ENCODE measurements around the gene NPC2.

The NPC2 gene

DNA sequence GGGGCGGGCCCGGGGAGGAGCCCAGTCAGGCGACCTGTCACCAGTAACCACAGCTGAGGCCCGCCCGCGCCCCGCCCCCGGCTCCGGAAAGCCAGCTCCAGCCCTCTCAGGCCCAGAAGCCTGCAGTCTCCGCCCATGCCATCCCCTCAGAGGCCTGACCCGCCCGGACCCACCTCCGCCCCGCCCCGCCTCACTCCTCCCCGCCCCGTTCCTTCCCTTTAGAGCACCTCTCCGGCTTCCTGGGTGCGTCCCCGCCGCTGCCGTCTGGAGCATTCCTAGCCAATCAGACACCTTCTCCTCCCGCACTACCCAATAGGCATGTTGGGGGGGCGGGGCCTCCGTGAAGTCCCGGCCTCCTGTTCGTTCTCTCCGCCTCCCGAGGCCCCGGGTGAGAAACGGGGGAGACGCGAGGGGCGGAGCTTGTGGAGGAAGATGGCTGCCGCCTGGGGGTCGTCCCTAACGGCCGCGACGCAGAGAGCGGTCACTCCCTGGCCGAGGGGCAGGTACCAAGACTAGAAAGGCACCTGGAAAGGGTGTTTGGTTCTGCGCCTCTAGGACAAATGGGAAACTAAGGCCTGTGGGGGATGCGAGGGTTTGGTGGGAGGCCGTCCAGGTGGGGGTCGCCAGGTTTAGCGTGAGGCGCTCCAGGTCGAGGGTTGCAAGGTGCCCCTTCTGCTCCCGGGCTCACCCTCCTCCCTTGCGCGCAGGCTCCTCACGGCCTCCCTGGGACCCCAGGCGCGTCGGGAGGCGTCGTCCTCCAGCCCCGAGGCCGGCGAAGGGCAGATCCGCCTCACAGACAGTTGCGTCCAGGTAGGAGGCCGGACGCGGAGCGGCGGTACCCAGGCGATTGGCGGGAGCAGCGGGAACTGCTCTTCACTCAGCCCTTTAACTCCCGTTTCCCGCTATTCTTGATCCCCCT is 497 bp upstream of the NPC2 start, which contains the start of gene ISCA2:
ISCA2 (plus strand) TSS at position 423 of the 919 bp plus-strand sequence; CDS start at position 433, 10 bp downstream.
- H3K36me3 ChIP-seq (ENCODE audit: control insufficient read depth in 5 of 5, insufficient read depth in 5 of 5, low read length in 5 of 5): peaks cover 0 to 5% (median 0%) of the 10 kb centered on the region in 5 donors
- no peaks in the 10 kb centered on the region for H3K9me3 ChIP-seq (ENCODE audit: control insufficient read depth in 5 of 5, low read length in 5 of 5)
- peak within 1 kb of the TSS; percentile 57 to 96 (median 95) for H3K9ac ChIP-seq (ENCODE audit: low read length in 5 of 5)
- no peaks in the 10 kb centered on the region for H3K27me3 ChIP-seq (ENCODE audit: control insufficient read depth in 5 of 5, insufficient read depth in 4 of 5, low read length in 5 of 5)
- H3K4me3 ChIP-seq (ENCODE audit: low read depth in 1 of 5, low read length in 5 of 5): peak within 1 kb of the TSS; percentile 83 to 96 (median 88)
- H3K4me1 ChIP-seq (ENCODE audit: control insufficient read depth in 5 of 5, insufficient read depth in 5 of 5, low read length in 5 of 5): peaks cover 3 to 45% (median 38%) of the 10 kb centered on the region in 5 donors
- H3K27ac ChIP-seq (ENCODE audit: low read depth, low read length): peak within 1 kb of the TSS; percentile 84

DNA sequence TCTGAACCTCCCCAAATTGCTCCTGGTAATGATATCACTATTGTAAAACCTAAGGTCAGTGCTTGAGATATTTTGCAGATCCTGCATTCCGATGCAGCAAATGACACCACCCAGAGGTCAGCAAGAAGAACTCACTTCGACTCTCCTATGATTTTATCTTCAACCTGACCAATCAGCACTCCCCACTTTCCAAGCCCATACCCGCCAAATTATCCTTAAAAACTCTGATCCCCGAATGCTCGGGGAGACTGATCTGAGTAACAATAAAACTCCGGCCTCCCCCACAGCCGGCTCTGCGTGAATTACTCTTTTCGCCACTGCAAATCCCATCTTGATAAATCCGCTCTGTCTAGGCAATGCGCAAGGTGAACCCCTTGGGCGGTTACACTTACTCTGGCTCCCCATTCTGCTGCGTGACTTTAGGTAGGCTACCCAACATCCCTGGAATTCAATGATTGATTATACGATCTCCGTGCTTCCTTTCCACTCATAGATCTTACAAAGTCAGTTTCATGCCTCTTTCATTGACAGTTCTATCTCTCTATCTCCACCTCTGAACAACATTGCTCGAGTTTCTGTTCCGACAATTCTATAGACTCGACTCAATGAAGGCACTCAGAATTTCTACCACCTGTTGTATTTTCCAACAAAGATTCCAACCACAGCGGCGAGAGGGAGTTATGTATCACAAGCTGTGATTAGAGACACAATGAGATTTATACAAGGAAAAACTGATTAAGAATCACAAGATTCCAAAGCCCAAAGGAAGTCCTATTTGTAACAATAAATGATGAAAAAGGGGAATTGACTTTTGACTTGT is 939 bp downstream of the NPC2 start:
- peak overlapping the region; percentile 83 to 96 (median 86) for H3K4me3 ChIP-seq (ENCODE audit: low read depth in 1 of 5, low read length in 5 of 5)
- peaks cover 3 to 46% (median 39%) of the 10 kb centered on the region in 5 donors for H3K4me1 ChIP-seq (ENCODE audit: control insufficient read depth in 5 of 5, insufficient read depth in 5 of 5, low read length in 5 of 5)
- H3K9me3 ChIP-seq (ENCODE audit: control insufficient read depth in 5 of 5, low read length in 5 of 5): no peaks in the 10 kb centered on the region
- peak overlapping the region; percentile 84 for H3K27ac ChIP-seq (ENCODE audit: low read depth, low read length)
- peaks cover 0 to 5% (median 0%) of the 10 kb centered on the region in 5 donors for H3K36me3 ChIP-seq (ENCODE audit: control insufficient read depth in 5 of 5, insufficient read depth in 5 of 5, low read length in 5 of 5)
- peak overlapping the region; percentile 57 to 96 (median 87) for H3K9ac ChIP-seq (ENCODE audit: low read length in 5 of 5)
- H3K27me3 ChIP-seq (ENCODE audit: control insufficient read depth in 5 of 5, insufficient read depth in 4 of 5, low read length in 5 of 5): no peaks in the 10 kb centered on the region

DNA sequence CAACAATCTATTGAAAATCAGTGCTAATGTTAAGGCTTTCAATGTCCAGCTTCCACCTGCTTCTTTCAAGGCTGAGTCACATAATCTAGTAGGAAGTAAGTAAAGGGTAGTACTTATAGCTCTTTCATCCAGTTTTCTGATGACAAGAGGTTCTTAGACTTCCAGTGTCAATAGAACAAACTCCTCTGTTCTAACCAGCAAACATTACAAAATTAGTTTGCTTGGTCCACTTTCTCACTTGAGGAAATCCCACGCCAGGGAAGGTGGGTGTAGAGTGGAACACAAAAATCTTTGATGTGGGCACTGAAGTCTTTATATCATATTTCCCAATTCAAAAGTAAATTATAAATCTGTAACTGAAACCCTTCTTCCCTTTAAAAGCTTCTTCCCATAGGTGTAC is 2.6 kb downstream of the NPC2 start:
- no peaks in the 10 kb centered on the region for H3K9me3 ChIP-seq (ENCODE audit: control insufficient read depth in 5 of 5, low read length in 5 of 5)
- H3K4me3 ChIP-seq (ENCODE audit: low read depth in 1 of 5, low read length in 5 of 5): no peak overlapping the region
- peaks cover 3 to 46% (median 36%) of the 10 kb centered on the region in 5 donors for H3K4me1 ChIP-seq (ENCODE audit: control insufficient read depth in 5 of 5, insufficient read depth in 5 of 5, low read length in 5 of 5)
- no peaks in the 10 kb centered on the region for H3K27me3 ChIP-seq (ENCODE audit: control insufficient read depth in 5 of 5, insufficient read depth in 4 of 5, low read length in 5 of 5)
- no peak overlapping the region for H3K9ac ChIP-seq (ENCODE audit: low read length in 5 of 5)
- peaks cover 0 to 8% (median 6%) of the 10 kb centered on the region in 5 donors for H3K36me3 ChIP-seq (ENCODE audit: control insufficient read depth in 5 of 5, insufficient read depth in 5 of 5, low read length in 5 of 5)
- no peak overlapping the region for H3K27ac ChIP-seq (ENCODE audit: low read depth, low read length)

DNA sequence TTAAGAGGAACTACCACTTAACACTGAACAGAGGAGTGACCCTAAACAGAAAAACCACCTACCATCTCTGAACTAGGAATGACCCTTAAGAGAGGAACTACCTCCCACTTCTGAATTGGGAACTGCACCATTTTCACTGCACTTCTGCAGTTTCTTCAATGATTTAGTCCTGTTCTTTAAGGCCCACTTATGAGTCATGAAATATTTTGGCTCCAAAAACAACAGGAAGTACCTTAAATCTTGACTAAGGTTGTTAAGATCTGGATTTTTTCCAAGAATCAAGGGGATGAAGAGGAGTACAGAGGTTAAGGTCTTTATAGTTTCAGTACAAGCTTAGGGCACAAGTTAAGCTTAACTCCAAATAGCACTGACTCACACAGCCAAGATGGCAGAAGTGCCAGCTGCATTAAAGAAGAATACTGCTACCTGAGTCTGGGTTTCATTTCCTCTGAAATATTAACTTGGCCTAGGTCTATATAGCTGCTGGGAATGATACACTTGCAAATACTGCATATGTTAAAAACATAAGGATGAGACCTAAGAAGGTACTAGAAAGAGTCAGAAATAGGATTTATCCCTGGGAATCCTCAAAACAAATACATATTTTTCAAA is 4.2 kb downstream of the NPC2 start:
- Histone ChIP-seq H3K4me1 (ENCODE audit: control insufficient read depth in 5 of 5, insufficient read depth in 5 of 5, low read length in 5 of 5) (peaks cover 0 to 37% (median 28%) of the 10 kb centered on the region in 5 donors), H3K27me3 (ENCODE audit: control insufficient read depth in 5 of 5, insufficient read depth in 4 of 5, low read length in 5 of 5) (no peaks in the 10 kb centered on the region)

DNA sequence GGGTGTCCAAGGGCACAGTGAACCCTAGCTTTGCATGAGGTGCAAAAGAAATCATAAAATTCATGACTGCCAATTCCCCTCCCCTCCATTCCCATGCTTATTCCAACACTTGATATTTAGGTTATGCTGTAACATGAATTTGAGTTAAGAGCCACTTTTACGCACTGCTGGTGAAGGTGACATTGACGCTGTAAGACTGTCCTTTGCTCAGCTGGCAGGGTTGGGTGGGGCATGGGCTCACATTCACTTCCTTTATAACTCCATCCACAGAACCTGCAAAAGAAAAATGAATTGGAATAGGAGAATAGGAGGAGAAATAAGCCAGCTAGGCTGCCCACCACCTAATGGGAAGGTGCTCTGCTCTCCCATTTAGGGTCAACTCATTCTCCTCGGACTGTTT is 6.9 kb downstream of the NPC2 start:
- Histone ChIP-seq H3K9ac (ENCODE audit: low read length in 5 of 5) (no peak overlapping the region), H3K27ac (ENCODE audit: low read depth, low read length) (no peak overlapping the region), H3K27me3 (ENCODE audit: control insufficient read depth in 5 of 5, insufficient read depth in 4 of 5, low read length in 5 of 5) (no peaks in the 10 kb centered on the region), H3K4me1 (ENCODE audit: control insufficient read depth in 5 of 5, insufficient read depth in 5 of 5, low read length in 5 of 5) (peaks cover 0 to 23% (median 18%) of the 10 kb centered on the region in 5 donors), H3K4me3 (ENCODE audit: low read depth in 1 of 5, low read length in 5 of 5) (no peak overlapping the region), H3K36me3 (ENCODE audit: control insufficient read depth in 5 of 5, insufficient read depth in 5 of 5, low read length in 5 of 5) (peaks cover 14 to 41% (median 34%) of the 10 kb centered on the region in 5 donors), H3K9me3 (ENCODE audit: control insufficient read depth in 5 of 5, low read length in 5 of 5) (no peaks in the 10 kb centered on the region)

More for the DNA sequence above, 4.2 kb downstream of the NPC2 start:
- Histone ChIP-seq H3K9ac (ENCODE audit: low read length in 5 of 5) (peak overlapping the region in 1 of 5 donors; percentile 18), H3K9me3 (ENCODE audit: control insufficient read depth in 5 of 5, low read length in 5 of 5) (no peaks in the 10 kb centered on the region), H3K36me3 (ENCODE audit: control insufficient read depth in 5 of 5, insufficient read depth in 5 of 5, low read length in 5 of 5) (peaks cover 0 to 20% (median 13%) of the 10 kb centered on the region in 5 donors), H3K27ac (ENCODE audit: low read depth, low read length) (no peak overlapping the region), H3K4me3 (ENCODE audit: low read depth in 1 of 5, low read length in 5 of 5) (no peak overlapping the region)

DNA sequence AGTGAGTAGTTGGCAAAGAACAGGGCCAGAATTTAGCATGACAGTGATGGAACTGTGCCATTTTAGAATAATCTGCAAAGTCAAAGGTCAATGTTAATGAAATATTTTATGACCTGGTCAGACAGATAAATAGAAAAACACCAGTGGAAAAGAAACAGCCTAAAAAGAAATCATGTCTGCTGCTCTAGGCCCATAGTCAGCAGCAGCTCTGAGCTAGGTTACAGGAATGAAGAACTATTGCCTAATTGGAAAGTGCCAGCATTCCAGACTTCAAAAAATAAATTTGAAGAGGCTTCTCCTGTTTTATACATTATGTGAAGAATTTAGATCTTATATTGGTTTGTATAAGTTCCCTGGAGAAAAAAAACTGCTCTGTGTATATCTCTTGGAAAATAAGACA is 9.8 kb downstream of the NPC2 start:
- Histone ChIP-seq H3K4me1 (ENCODE audit: control insufficient read depth in 5 of 5, insufficient read depth in 5 of 5, low read length in 5 of 5) (peaks cover 0 to 13% (median 5%) of the 10 kb centered on the region in 5 donors), H3K36me3 (ENCODE audit: control insufficient read depth in 5 of 5, insufficient read depth in 5 of 5, low read length in 5 of 5) (peaks cover 31 to 70% (median 58%) of the 10 kb centered on the region in 5 donors), H3K4me3 (ENCODE audit: low read depth in 1 of 5, low read length in 5 of 5) (no peak overlapping the region), H3K9ac (ENCODE audit: low read length in 5 of 5) (no peak overlapping the region), H3K27ac (ENCODE audit: low read depth, low read length) (no peak overlapping the region), H3K9me3 (ENCODE audit: control insufficient read depth in 5 of 5, low read length in 5 of 5) (no peaks in the 10 kb centered on the region), H3K27me3 (ENCODE audit: control insufficient read depth in 5 of 5, insufficient read depth in 4 of 5, low read length in 5 of 5) (no peaks in the 10 kb centered on the region)

DNA sequence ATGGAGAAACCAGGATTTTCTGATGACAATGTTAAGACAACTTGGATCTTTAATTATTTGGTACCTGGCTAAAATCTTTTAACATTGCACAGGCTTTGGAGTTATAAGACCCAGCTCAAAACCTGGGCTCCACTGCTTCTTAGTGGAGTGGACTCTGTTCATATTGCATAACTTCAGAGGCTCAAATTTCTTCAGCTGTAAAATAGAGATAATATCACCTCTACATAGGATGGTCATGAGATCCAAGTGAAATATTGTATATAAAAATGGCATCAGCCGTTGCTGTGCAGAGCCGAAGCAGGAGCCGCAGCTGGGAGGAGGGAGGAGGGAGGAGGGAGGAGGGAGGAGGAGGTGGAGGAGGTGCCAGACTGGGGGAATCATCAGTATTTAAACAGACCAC is 10.5 kb downstream of the NPC2 start:
- Histone ChIP-seq H3K9me3 (ENCODE audit: control insufficient read depth in 5 of 5, low read length in 5 of 5) (no peaks in the 10 kb centered on the region), H3K9ac (ENCODE audit: low read length in 5 of 5) (no peak overlapping the region), H3K27ac (ENCODE audit: low read depth, low read length) (no peak overlapping the region), H3K4me1 (ENCODE audit: control insufficient read depth in 5 of 5, insufficient read depth in 5 of 5, low read length in 5 of 5) (peaks cover 0 to 13% (median 5%) of the 10 kb centered on the region in 5 donors), H3K4me3 (ENCODE audit: low read depth in 1 of 5, low read length in 5 of 5) (no peak overlapping the region), H3K36me3 (ENCODE audit: control insufficient read depth in 5 of 5, insufficient read depth in 5 of 5, low read length in 5 of 5) (peaks cover 34 to 72% (median 61%) of the 10 kb centered on the region in 5 donors), H3K27me3 (ENCODE audit: control insufficient read depth in 5 of 5, insufficient read depth in 4 of 5, low read length in 5 of 5) (no peaks in the 10 kb centered on the region)

DNA sequence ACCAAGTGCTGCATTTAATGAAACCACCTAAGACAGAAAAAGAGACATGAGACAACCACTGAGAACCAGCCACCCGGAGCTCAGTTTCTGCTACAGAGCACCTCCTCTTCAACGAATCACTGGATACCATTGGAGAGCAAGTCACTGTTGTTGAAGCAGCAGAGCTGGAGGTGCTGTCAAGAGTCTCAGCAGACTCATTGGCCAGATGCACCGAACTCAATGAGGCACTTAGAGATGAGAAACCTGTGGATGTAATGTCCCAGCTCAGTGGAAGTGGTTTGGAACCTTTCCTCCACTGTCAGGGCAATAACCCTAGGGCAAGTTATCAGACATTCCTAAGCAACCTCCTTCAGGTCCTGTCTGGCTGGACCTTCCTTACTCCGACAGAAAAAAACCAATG is 13.1 kb downstream of the NPC2 start:
- Histone ChIP-seq H3K36me3 (ENCODE audit: control insufficient read depth in 5 of 5, insufficient read depth in 5 of 5, low read length in 5 of 5) (peaks cover 34 to 78% (median 65%) of the 10 kb centered on the region in 5 donors), H3K27me3 (ENCODE audit: control insufficient read depth in 5 of 5, insufficient read depth in 4 of 5, low read length in 5 of 5) (no peaks in the 10 kb centered on the region), H3K27ac (ENCODE audit: low read depth, low read length) (no peak overlapping the region)

DNA sequence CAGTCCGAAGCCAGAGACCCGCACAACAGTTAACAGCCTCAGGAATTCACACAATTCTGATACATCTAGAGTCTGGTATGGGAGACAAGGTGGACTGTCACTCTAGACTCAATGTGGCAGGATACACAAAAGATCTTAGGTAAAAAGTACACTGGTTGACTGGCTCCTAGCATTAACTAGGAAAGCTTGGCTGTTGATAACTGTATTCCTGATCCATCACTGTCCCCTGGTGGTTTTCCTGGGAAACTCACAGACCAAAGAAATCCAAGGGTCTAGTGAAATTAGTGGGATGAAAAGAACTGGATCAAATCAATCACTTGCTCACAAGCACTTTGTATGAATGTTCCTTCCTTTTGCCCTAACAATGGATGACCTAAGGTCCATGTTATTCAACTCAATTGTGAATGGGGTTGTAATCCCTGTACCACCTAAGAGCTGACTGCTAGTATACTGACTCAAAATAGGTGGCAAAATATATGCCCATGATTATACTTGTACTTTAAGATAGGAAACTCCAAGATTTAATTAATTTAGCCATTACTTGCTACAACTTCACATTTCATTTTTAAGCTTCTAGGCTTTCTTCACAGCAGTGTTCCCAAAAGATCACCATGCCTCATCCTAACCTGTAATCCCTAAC is 14.0 kb downstream of the NPC2 start:
- peaks cover 34 to 79% (median 62%) of the 10 kb centered on the region in 5 donors for H3K36me3 ChIP-seq (ENCODE audit: control insufficient read depth in 5 of 5, insufficient read depth in 5 of 5, low read length in 5 of 5)

More for the DNA sequence above, 13.1 kb downstream of the NPC2 start:
- Histone ChIP-seq H3K4me1 (ENCODE audit: control insufficient read depth in 5 of 5, insufficient read depth in 5 of 5, low read length in 5 of 5) (peaks cover 0 to 13% (median 7%) of the 10 kb centered on the region in 5 donors), H3K4me3 (ENCODE audit: low read depth in 1 of 5, low read length in 5 of 5) (no peak overlapping the region), H3K9ac (ENCODE audit: low read length in 5 of 5) (no peak overlapping the region), H3K9me3 (ENCODE audit: control insufficient read depth in 5 of 5, low read length in 5 of 5) (no peaks in the 10 kb centered on the region)

More for the DNA sequence above, 14.0 kb downstream of the NPC2 start:
- no peaks in the 10 kb centered on the region for H3K27me3 ChIP-seq (ENCODE audit: control insufficient read depth in 5 of 5, insufficient read depth in 4 of 5, low read length in 5 of 5)
- H3K4me3 ChIP-seq (ENCODE audit: low read depth in 1 of 5, low read length in 5 of 5): no peak overlapping the region
- no peak overlapping the region for H3K27ac ChIP-seq (ENCODE audit: low read depth, low read length)
- H3K4me1 ChIP-seq (ENCODE audit: control insufficient read depth in 5 of 5, insufficient read depth in 5 of 5, low read length in 5 of 5): peaks cover 0 to 13% (median 12%) of the 10 kb centered on the region in 5 donors
- H3K9me3 ChIP-seq (ENCODE audit: control insufficient read depth in 5 of 5, low read length in 5 of 5): no peaks in the 10 kb centered on the region
- no peak overlapping the region for H3K9ac ChIP-seq (ENCODE audit: low read length in 5 of 5)
